OCI-LY1 (cell line): Measurements from ENCODE around the gene TPCN2.

Experiments used
- H2AFZ ChIP-seq: fragments of 200-600 bp; sonication (generic), shearing (Covaris generic); 2 replicates; pipeline ENCODE4 v1.6.0; 2014; ENCODE audit warnings: antibody characterized with exemption, mild to moderate bottlenecking, low read length
- H3F3A ChIP-seq: fragments of 200-600 bp; sonication (generic), shearing (Covaris generic); 2 replicates; pipeline ENCODE4 v1.6.0; 2014; ENCODE audit warnings: mild to moderate bottlenecking, antibody characterized with exemption, low read length, moderate library complexity; ENCODE audit not compliant: insufficient read depth
- H3K27ac ChIP-seq: fragments of 200-600 bp; sonication (generic); 2 replicates; pipeline ENCODE4 v1.5.1; 2014; ENCODE audit warnings: low read length, mixed run types, mild to moderate bottlenecking, low read depth; ENCODE audit not compliant: poor library complexity, severe bottlenecking
- H3K27me3 ChIP-seq: fragments of 200-600 bp; sonication (generic); 2 replicates; pipeline ENCODE4 v1.6.0; 2014; ENCODE audit warnings: antibody characterized with exemption, mild to moderate bottlenecking, low read length, moderate library complexity; ENCODE audit not compliant: insufficient read depth
- H3K36me3 ChIP-seq: fragments of 200-600 bp; sonication (generic); 2 replicates; pipeline ENCODE4 v1.6.1; 2014; ENCODE audit warnings: mild to moderate bottlenecking, antibody characterized with exemption, low read length, moderate library complexity, mixed read lengths; ENCODE audit not compliant: insufficient read depth
- H3K4me1 ChIP-seq: fragments of 200-600 bp; sonication (generic); 2 replicates; pipeline ENCODE4 v1.5.1; 2014; ENCODE audit warnings: mild to moderate bottlenecking, low read length, moderate library complexity; ENCODE audit not compliant: insufficient read depth, severe bottlenecking
- H3K4me2 ChIP-seq: fragments of 200-600 bp; sonication (generic), shearing (Covaris generic); 2 replicates; pipeline ENCODE4 v1.6.1; 2014; ENCODE audit warnings: low read length
- H3K4me3 ChIP-seq: fragments of 200-600 bp; sonication (generic); 2 replicates; pipeline ENCODE4 v1.5.1; 2014; ENCODE audit warnings: low read length, low read depth, mild to moderate bottlenecking, mixed read lengths; ENCODE audit not compliant: poor library complexity, severe bottlenecking
- H3K79me2 ChIP-seq: fragments of 200-600 bp; shearing (Covaris generic); 2 replicates; pipeline ENCODE4 v1.6.1; 2016; ENCODE audit warnings: mixed run types, low read length, mixed read lengths; ENCODE audit not compliant: insufficient read depth
- H3K9ac ChIP-seq: fragments of 200-600 bp; sonication (generic), shearing (Covaris generic); 2 replicates; pipeline ENCODE4 v1.6.1; 2014; ENCODE audit warnings: mild to moderate bottlenecking, low read length, mixed read lengths
- H3K9me2 ChIP-seq: fragments of 200-600 bp; sonication (generic), shearing (Covaris generic); 2 replicates; pipeline ENCODE4 v1.6.1; 2014; ENCODE audit warnings: low read depth, mild to moderate bottlenecking, low read length, mixed read lengths
- H3K9me3 ChIP-seq: fragments of 200-600 bp; shearing (Covaris generic); 2 replicates; pipeline ENCODE4 v1.6.1; 2014; ENCODE audit warnings: low read length, mixed read lengths
- H4K20me1 ChIP-seq: fragments of 200-600 bp; sonication (generic), shearing (Covaris generic); 2 replicates; pipeline ENCODE4 v1.6.0; 2016; ENCODE audit warnings: mild to moderate bottlenecking, low read length; ENCODE audit not compliant: insufficient read depth
- CTCF ChIP-seq: fragments of 200-600 bp; sonication (generic), shearing (Covaris generic); IDR thresholded peaks from 2 replicates; pipeline ENCODE4 v1.5.1; 2017; ENCODE audit warnings: mild to moderate bottlenecking, antibody characterized with exemption, low read length, moderate library complexity, mixed read lengths
- EZH2 ChIP-seq: fragments of 200-600 bp; sonication (generic), shearing (Covaris generic); IDR thresholded peaks from 2 replicates; pipeline ENCODE4 v1.8.0; 2017; ENCODE audit warnings: borderline replicate concordance, mixed run types, mild to moderate bottlenecking, antibody characterized with exemption, low read length, moderate library complexity, mixed read lengths

TPCN2 gene

GRCh38 chr11:69060806-69061712, 12.3 kb downstream of the TPCN2 start:
- Histone ChIP-seq H3K4me3 (no peak overlapping the region), H3K9me2 (no peaks in the 10 kb centered on the region), H3K4me1 (peaks cover 8% of the 10 kb centered on the region), H3K4me2 (no peak overlapping the region), H3K36me3 (no peaks in the 10 kb centered on the region), H3K9me3 (no peaks in the 10 kb centered on the region), H4K20me1 (no peaks in the 10 kb centered on the region), H3K79me2 (no peaks in the 10 kb centered on the region), H2AFZ (no peak overlapping the region), H3K9ac (no peak overlapping the region), H3K27ac (no peak overlapping the region), H3K27me3 (no peaks in the 10 kb centered on the region), H3F3A (no peaks in the 10 kb centered on the region)
- TF ChIP-seq CTCF, result no peak
- no peak for TF ChIP-seq EZH2

GRCh38 chr11:69061713-69062053, 13.0 kb downstream of the TPCN2 start:
- H2AFZ ChIP-seq, result no peak overlapping the region

GRCh38 chr11:69062169-69062855, 13.6 kb downstream of the TPCN2 start:
- TF ChIP-seq CTCF, result no peak
- TF ChIP-seq EZH2, result no peak
- no peak overlapping the region for H3K4me3 ChIP-seq
- H3K79me2 ChIP-seq, result no peaks in the 10 kb centered on the region
- H3K9ac ChIP-seq, result no peak overlapping the region
- no peaks in the 10 kb centered on the region for H3K4me1 ChIP-seq
- H3K9me2 ChIP-seq, result no peaks in the 10 kb centered on the region
- no peaks in the 10 kb centered on the region for H3K36me3 ChIP-seq
- H2AFZ ChIP-seq, result no peak overlapping the region
- H3K9me3 ChIP-seq, result no peaks in the 10 kb centered on the region
- no peaks in the 10 kb centered on the region for H3F3A ChIP-seq
- no peak overlapping the region for H3K27ac ChIP-seq
- no peaks in the 10 kb centered on the region for H3K27me3 ChIP-seq
- H4K20me1 ChIP-seq, result no peaks in the 10 kb centered on the region
- H3K4me2 ChIP-seq, result no peak overlapping the region

More at GRCh38 chr11:69061713-69062053, 13.0 kb downstream of the TPCN2 start:
- Histone ChIP-seq H3K9me2 (no peaks in the 10 kb centered on the region), H3K9me3 (no peaks in the 10 kb centered on the region), H3K79me2 (no peaks in the 10 kb centered on the region), H3K9ac (no peak overlapping the region), H4K20me1 (no peaks in the 10 kb centered on the region), H3K4me3 (no peak overlapping the region), H3K4me1 (peaks cover 2% of the 10 kb centered on the region), H3K27ac (no peak overlapping the region), H3F3A (no peaks in the 10 kb centered on the region), H3K27me3 (no peaks in the 10 kb centered on the region), H3K36me3 (no peaks in the 10 kb centered on the region), H3K4me2 (no peak overlapping the region)
- no peak for TF ChIP-seq EZH2
- no peak for TF ChIP-seq CTCF
